ENCODE measurements around the gene MTERF2. TPM values are rescaled to one million over a fixed set of nuclear protein-coding genes. Genes with fewer than 3 reads are reported as not detected.

The MTERF2 gene
- total RNA-seq, result 2.4 and 6.1 TPM in 2 replicates

GRCh38 chr12:106986625-106987389, at the start of gene MTERF2:
MTERF2 (minus strand) TSS chr12:106987146; CDS start chr12:106978714, 8,432 bp downstream.

DNA sequence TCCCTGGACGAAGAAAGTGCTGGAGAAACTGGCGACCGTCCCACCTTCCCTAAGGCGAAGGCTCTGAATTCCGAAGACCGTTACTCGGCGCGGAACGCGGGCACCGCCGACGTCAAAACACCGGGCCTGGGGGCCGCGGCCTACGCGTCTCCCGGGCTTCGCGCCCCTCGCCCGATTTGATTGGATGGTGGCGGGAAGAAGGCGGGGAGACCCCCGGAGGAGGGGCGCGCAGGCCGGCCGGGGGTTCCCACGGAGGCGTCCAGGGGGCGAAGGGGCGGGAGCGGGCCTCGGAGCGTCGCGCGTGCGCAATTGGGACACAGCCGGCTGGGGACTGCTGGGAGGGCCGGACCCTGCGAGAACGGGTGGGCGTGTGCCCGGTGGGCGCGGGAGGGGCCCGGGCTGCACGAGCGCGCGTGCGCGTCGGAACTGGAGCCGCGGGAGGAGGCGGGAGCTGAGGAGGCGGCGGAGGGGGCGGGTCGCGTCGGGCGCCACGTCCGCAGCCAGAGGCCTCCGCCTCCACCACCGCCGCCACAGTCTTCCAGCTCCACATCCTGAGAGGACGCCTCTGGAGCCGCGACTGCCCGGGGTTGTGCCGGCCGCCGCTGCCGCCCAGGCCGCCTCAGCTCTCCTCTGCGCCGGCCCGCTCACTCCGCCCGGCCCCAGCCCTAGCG, 31.4 kb downstream of the MTERF2 start, which contains the start of gene TMEM263:
Gene TMEM263, plus strand, starts transcription at position 531 of the 671 bp plus-strand sequence. CDS start 11,210 bp downstream, outside the sequence.

Other genes starting within 250 kb of the MTERF2 start
- 7.8 and 8.9 TPM in 2 replicates for gene RIC8B, start 212.5 kb downstream of the MTERF2 start, total RNA-seq
- 123 and 127 TPM in 2 replicates for gene TMEM263, start 31.2 kb downstream of the MTERF2 start, total RNA-seq
- 10.5 and 19.4 TPM in 2 replicates for gene CRY1, start 106.4 kb upstream of the MTERF2 start, total RNA-seq